OCI-LY7 (cell line): Measurements from ENCODE around the gene ACOT11. TPM values are rescaled to one million over a fixed set of nuclear protein-coding genes. Genes with fewer than 3 reads are reported as not detected.

Experiments
- Bru-seq: library from RNA; stranded (reverse); fragments of 400-500 nt; gene quantifications from one replicate; lab custom pipeline; 2021; lab: Mats Ljungman, UMichigan
- BruChase-seq, 2 experiments: library from RNA; stranded (reverse); fragments of 400-500 nt; gene quantifications; one replicate each; lab custom pipeline; 2021; lab: Mats Ljungman, UMichigan
- BruUV-seq: library from RNA; stranded (reverse); fragments of 400-500 nt; replicated peaks from 2 replicates; lab custom pipeline; 2021; lab: Mats Ljungman, UMichigan
- CTCF ChIA-PET: fragments of 300-600 bp; sonication (Branson Sonifier 250); formaldehyde crosslinking; loops from one replicate; lab custom pipeline; 2022; ENCODE audit warnings: antibody characterized with exemption; ENCODE audit not compliant: unreplicated experiment; lab: Charles Lee
- POLR2A ChIA-PET: fragments of 300-600 bp; sonication (Branson Sonifier 250); formaldehyde crosslinking; loops from one replicate; lab custom pipeline; 2022; ENCODE audit warnings: antibody characterized with exemption; lab: Charles Lee
- DNase-seq: peaks from one replicate; pipeline ENCODE4 v3.0.0-alpha.2; 2015; ENCODE audit warnings: low spot score
- H2AFZ ChIP-seq: fragments of 200-600 bp; sonication (generic), shearing (Covaris generic); 2 replicates; pipeline ENCODE4 v1.6.1; 2014; ENCODE audit warnings: mild to moderate bottlenecking, antibody characterized with exemption, low read length, moderate library complexity
- H3K27ac ChIP-seq: fragments of 200-600 bp; sonication (generic); 2 replicates; pipeline ENCODE4 v1.5.1; 2014; ENCODE audit warnings: mixed run types, low read depth, mild to moderate bottlenecking, moderate library complexity, low read length, inconsistent platforms; ENCODE audit not compliant: poor library complexity, severe bottlenecking
- H3K36me3 ChIP-seq: fragments of 200-600 bp; sonication (generic); 2 replicates; pipeline ENCODE4 v1.6.1; 2014; ENCODE audit warnings: mild to moderate bottlenecking, antibody characterized with exemption, low read length, moderate library complexity, mixed read lengths; ENCODE audit not compliant: insufficient read depth
- H3K4me1 ChIP-seq: fragments of 200-600 bp; sonication (generic); 2 replicates; pipeline ENCODE4 v1.5.1; 2014; ENCODE audit warnings: mild to moderate bottlenecking, low read length; ENCODE audit not compliant: insufficient read depth, poor library complexity, severe bottlenecking
- H3K4me2 ChIP-seq: fragments of 200-600 bp; sonication (generic); 2 replicates; pipeline ENCODE4 v1.6.1; 2014; ENCODE audit warnings: mild to moderate bottlenecking, low read length
- H3K4me3 ChIP-seq: fragments of 200-600 bp; sonication (generic); 2 replicates; pipeline ENCODE4 v1.5.1; 2014; ENCODE audit warnings: mild to moderate bottlenecking, low read depth, low read length; ENCODE audit not compliant: poor library complexity, severe bottlenecking
- H3K79me2 ChIP-seq: fragments of 200-600 bp; sonication (generic); 2 replicates; pipeline ENCODE4 v1.6.1; 2016; ENCODE audit warnings: low read depth, mild to moderate bottlenecking, low read length, moderate library complexity, mixed read lengths; ENCODE audit not compliant: insufficient read depth
- H3K9me2 ChIP-seq: fragments of 200-600 bp; sonication (generic); 2 replicates; pipeline ENCODE4 v1.6.1; 2016; ENCODE audit warnings: mild to moderate bottlenecking, low read length, mixed read lengths; ENCODE audit not compliant: insufficient read depth
- H3K9me3 ChIP-seq: fragments of 200-600 bp; sonication (generic); 2 replicates; pipeline ENCODE4 v1.6.1; 2014; ENCODE audit warnings: mild to moderate bottlenecking, mixed run types, low read length, mixed read lengths
- H4K20me1 ChIP-seq: fragments of 200-600 bp; sonication (generic); 2 replicates; pipeline ENCODE4 v1.6.1; 2014; ENCODE audit warnings: mild to moderate bottlenecking, antibody characterized with exemption, low read length, moderate library complexity, mixed read lengths; ENCODE audit not compliant: insufficient read depth
- EZH2phosphoT487 ChIP-seq: fragments of 200-600 bp; sonication (generic); IDR thresholded peaks from 2 replicates; pipeline ENCODE4 v1.6.1; 2018; ENCODE audit warnings: low read depth, borderline replicate concordance, mild to moderate bottlenecking, mixed run types, antibody characterized with exemption, low read length, moderate library complexity, mixed read lengths
- intact Hi-C: fragments of 100-400 bp; cut with micrococcal nuclease; formaldehyde crosslinking; loops from one replicate; pipeline ENCODE4 v1.10.0; 2022; ENCODE audit not compliant: unreplicated experiment
- long read RNA-seq: library from polyadenylated mRNA; stranded (forward); transcript quantifications from one replicate; pipeline ENCODE4 v2.0.0, GENCODE V29; 2022
- total RNA-seq, 2 experiments: library from RNA; depleted of rRNA in 1 of 2; stranded (reverse); fragments of >200 nt in 1 of 2; shearing (Covaris generic) in 1 of 2; gene quantifications; 2 replicates each; pipeline ENCODE4 v1.2.3, GENCODE V29; 2014 to 2022
- TF ChIP-seq, protein P1 (sequence below): fragments of 200-600 bp; sonication (generic); conservative IDR thresholded peaks from 2 replicates; pipeline ENCODE4 v1.5.1; 2014; ENCODE audit warnings: mild to moderate bottlenecking, antibody characterized with exemption, low read length, moderate library complexity, mixed read lengths

ACOT11 gene
- total RNA-seq (2014; rRNA removed; shearing (Covaris generic)) (not detected in 2 replicates), total RNA-seq (2022) (0.33 TPM in 1 of 2 replicates, not detected in the other), Bru-seq, nascent RNA (percentile 11 among the genes with signal in this experiment), BruChase-seq, experiment 1, labeled RNA remaining after a 6-hour chase (percentile 9 among the genes with signal in this experiment), BruChase-seq, experiment 2, labeled RNA remaining after a 2-hour chase (percentile 6 among the genes with signal in this experiment)
- long read RNA-seq: 0 reads

DNA sequence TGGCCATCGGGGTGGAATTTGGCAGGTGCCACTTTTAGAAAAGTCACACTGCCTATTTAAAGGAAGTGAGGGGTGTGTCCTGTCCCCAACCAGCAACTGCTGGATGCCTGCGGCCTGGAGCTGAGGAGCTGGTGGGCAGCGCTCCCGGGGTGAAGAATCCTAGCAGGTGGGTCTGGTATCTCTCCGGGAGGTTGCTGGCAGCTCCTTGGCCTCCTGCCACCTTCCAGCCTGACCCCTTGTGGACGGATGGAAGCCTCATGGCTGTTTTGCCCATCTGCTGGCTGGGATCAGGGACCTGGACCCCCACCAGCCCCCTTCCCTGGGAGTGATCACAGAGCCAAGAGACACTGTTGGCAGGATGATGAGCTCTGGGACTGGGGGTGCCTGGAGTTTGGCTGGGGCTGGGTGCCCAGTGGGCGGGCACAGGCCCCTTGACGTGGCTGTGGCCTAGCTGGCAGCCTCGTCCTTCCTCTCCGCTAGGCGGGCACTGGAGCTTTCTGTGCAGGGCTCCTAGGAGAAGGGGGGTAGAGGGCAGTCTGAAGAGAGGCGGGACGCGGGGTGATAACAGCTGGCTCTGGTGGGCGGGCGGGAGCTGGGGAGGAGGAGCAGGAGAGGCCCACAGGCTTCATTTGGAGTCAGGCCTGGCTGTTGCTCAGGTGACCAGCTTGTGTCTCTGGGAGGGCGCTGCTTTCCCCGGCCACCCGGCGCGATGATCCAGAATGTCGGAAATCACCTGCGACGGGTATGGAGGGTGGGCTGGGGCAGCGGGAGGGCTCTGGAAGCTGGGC, at the start of gene ACOT11:
Gene ACOT11, plus strand, starts transcription at position 628 of the 788 bp plus-strand sequence. Its CDS starts 82 bp downstream, at position 710.
- H2AFZ ChIP-seq: no peak within 1 kb of the TSS
- ChIA-PET POLR2A (interaction anchor here (0.6 kb wide), 1 partner anchor 16 kb away, joined by 3 read pairs; no protein-coding TSS in a partner anchor), CTCF (interaction anchor here (0.6 kb wide), 1 partner anchor 171 kb away, joined by 3 read pairs; no protein-coding TSS in a partner anchor)
- no peak within 1 kb of the TSS for H3K27ac ChIP-seq
- DNase-seq: no peak
- no peak for TF ChIP-seq EZH2phosphoT487
- TF ChIP-seq, protein P1, sequence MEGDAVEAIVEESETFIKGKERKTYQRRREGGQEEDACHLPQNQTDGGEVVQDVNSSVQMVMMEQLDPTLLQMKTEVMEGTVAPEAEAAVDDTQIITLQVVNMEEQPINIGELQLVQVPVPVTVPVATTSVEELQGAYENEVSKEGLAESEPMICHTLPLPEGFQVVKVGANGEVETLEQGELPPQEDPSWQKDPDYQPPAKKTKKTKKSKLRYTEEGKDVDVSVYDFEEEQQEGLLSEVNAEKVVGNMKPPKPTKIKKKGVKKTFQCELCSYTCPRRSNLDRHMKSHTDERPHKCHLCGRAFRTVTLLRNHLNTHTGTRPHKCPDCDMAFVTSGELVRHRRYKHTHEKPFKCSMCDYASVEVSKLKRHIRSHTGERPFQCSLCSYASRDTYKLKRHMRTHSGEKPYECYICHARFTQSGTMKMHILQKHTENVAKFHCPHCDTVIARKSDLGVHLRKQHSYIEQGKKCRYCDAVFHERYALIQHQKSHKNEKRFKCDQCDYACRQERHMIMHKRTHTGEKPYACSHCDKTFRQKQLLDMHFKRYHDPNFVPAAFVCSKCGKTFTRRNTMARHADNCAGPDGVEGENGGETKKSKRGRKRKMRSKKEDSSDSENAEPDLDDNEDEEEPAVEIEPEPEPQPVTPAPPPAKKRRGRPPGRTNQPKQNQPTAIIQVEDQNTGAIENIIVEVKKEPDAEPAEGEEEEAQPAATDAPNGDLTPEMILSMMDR: no peak
- intact Hi-C loops: no loop called here
- no peaks in the 10 kb centered on the region for H3K4me1 ChIP-seq
- no TSS peak for BruUV-seq
- H3K36me3 ChIP-seq: no peaks in the 10 kb centered on the region
- no peak within 1 kb of the TSS for H3K4me2 ChIP-seq
- no peaks in the 10 kb centered on the region for H3K79me2 ChIP-seq
- no peak within 1 kb of the TSS for H3K4me3 ChIP-seq
- H4K20me1 ChIP-seq: no peaks in the 10 kb centered on the region
- no peaks in the 10 kb centered on the region for H3K9me2 ChIP-seq
- H3K9me3 ChIP-seq: no peaks in the 10 kb centered on the region

DNA sequence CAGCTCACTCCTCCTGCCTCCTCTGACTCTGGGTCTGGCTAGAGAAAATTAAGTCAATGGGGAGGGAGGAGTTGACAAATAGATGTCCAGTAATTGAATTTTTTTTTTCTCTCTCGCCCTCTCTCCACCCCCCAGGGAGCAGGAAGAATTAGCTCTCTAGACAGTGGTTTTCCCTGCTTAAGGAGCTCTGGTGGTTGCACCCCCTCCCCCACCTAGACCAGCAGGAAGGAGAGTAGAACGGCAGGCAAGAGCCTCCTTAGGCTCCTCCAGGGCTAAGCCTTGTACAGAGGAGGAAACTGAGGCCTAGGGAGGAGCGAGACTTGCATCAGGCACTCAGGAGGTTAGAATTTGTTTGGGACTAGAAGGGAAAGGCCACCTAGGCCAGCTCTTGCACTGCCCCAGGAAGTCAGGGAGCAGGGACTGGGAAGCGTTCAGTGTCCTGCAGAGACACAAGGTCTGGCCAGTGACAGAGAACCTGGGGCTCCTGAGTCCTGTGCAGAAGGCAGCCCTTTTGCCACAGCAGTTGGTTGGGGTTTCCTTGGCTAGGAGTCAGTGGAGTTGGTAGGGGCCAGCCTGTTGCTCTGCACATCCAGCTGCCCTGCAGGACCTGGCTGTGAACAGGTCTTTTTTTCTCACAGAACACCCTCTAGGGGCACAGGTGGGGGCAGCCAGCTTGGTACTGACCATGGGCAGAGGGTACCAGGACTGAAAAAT, 49.5 kb upstream of the ACOT11 start:
- BruUV-seq: no TSS peak
- H3K4me1 ChIP-seq: peaks cover 16% of the 10 kb centered on the region
- no peak for DNase-seq
- no peaks in the 10 kb centered on the region for H3K79me2 ChIP-seq
- peak overlapping the region; percentile 43 for H3K4me2 ChIP-seq
- H2AFZ ChIP-seq: no peak overlapping the region
- no peak overlapping the region for H3K27ac ChIP-seq
- H3K9me2 ChIP-seq: no peaks in the 10 kb centered on the region
- POLR2A ChIA-PET: interaction anchor here (0.5 kb wide), 1 partner anchor 10 kb away, joined by 4 read pairs; no protein-coding TSS in a partner anchor
- CTCF ChIA-PET: no interaction called here
- intact Hi-C loops: loop anchor here (5.0 kb wide), 1 partner anchor 314 kb away; no protein-coding TSS in a partner anchor
- no peaks in the 10 kb centered on the region for H3K9me3 ChIP-seq
- H3K36me3 ChIP-seq: no peaks in the 10 kb centered on the region
- TF ChIP-seq, protein P1: no peak
- TF ChIP-seq EZH2phosphoT487: no peak
- H4K20me1 ChIP-seq: no peaks in the 10 kb centered on the region
- no peak overlapping the region for H3K4me3 ChIP-seq
